ENCODE data around the gene PTGIS. TPM values are rescaled to one million over a fixed set of nuclear protein-coding genes. Genes with fewer than 3 reads are reported as not detected.

PTGIS gene
- total and polyA plus RNA-seq, 2 donors (not counting 3 experiments of a cell fraction or from before 2014, with no cell fraction given): 6.2 to 11.8 TPM

GRCh38 chr20:49469060-49469459 lies 98.9 kb downstream of the PTGIS start:
- H3K9ac ChIP-seq (replicated peaks; ENCODE audit: extremely low read depth, insufficient read depth, low read length): no peak overlapping the region
- no peaks in the 10 kb centered on the region for H3K9me1 ChIP-seq (replicated peaks; ENCODE audit: control insufficient read depth, extremely low read depth, insufficient read depth, low read length)
- H3K4me2 ChIP-seq (ENCODE audit: insufficient read depth, low read length): no peak overlapping the region
- ChIA-PET POLR2A (no interaction called here), CTCF (no interaction called here)
- FAIRE-seq (no peak), DNase-seq (ENCODE audit: low read depth, low spot score) (no peak)
- no peak overlapping the region for H2AFZ ChIP-seq (ENCODE audit: low read depth, low read length)
- no peaks in the 10 kb centered on the region for H4K20me1 ChIP-seq (replicated peaks; ENCODE audit: control insufficient read depth, extremely low read depth, insufficient read depth, low read length)
- TF ChIP-seq GATA2 (IDR thresholded peaks at IDR 0.05; ENCODE audit: insufficient read depth, insufficient read length, low read depth, low read length): no peak
- no peak for TF ChIP-seq MYC (IDR thresholded peaks at IDR 0.05; ENCODE audit: low read depth, low read length)
- no peak for TF ChIP-seq CTCF (IDR thresholded peaks at IDR 0.05; ENCODE audit: extremely low read depth in 1 of 2, insufficient read depth in 1 of 2, low read depth in 1 of 2, low read length in 2 of 2)
- no peak for TF ChIP-seq MAX (IDR thresholded peaks at IDR 0.05; ENCODE audit: insufficient read depth, insufficient read length)
- TF ChIP-seq FOS (IDR thresholded peaks at IDR 0.05; ENCODE audit: borderline replicate concordance, insufficient read depth, low read length): no peak
- intact Hi-C loops (cut with micrococcal nuclease): no loop called here
- H3K4me3 ChIP-seq (replicated peaks in 1 of 3; ENCODE audit: insufficient read depth in 1 of 3, low read depth in 1 of 3, low read length in 3 of 3): no peak overlapping the region
- H3K4me1 ChIP-seq (ENCODE audit: control insufficient read depth, extremely low read depth, insufficient read depth, low read length): no peaks in the 10 kb centered on the region
- peaks cover 4 to 20% of the 10 kb centered on the region in 2 experiments for H3K27me3 ChIP-seq (ENCODE audit: control insufficient read depth in 2 of 2, insufficient read depth in 2 of 2, low read length in 2 of 2)
- no peaks in the 10 kb centered on the region for H3K9me3 ChIP-seq (replicated peaks; ENCODE audit: control insufficient read depth, insufficient read depth, low read length)
- H3K36me3 ChIP-seq (ENCODE audit: control insufficient read depth in 2 of 2, extremely low read depth in 1 of 2, insufficient read depth in 2 of 2, low read length in 2 of 2): no peaks in the 10 kb centered on the region
- dilution Hi-C loops (cut with MboI; ENCODE audit: extremely low pct_ligation_motif_present, low sequenced_read_pairs): no loop called here
- no TSS peak for BruUV-seq (replicated peaks)
- no peak overlapping the region for H3K27ac ChIP-seq (ENCODE audit: insufficient read depth, low read depth, low read length)
- no peaks in the 10 kb centered on the region for H3K79me2 ChIP-seq (ENCODE audit: control insufficient read depth, insufficient read depth, low read length)

- BruUV-seq (replicated peaks): no TSS peak
Measured at GRCh38 chr20:49468412-49468811, 99.5 kb downstream of the PTGIS start.

More at GRCh38 chr20:49468412-49468811, 99.5 kb downstream of the PTGIS start:
- no peaks in the 10 kb centered on the region for H4K20me1 ChIP-seq (replicated peaks; ENCODE audit: control insufficient read depth, extremely low read depth, insufficient read depth, low read length)
- H3K27ac ChIP-seq (ENCODE audit: insufficient read depth, low read depth, low read length): no peak overlapping the region
- no peak for FAIRE-seq
- H3K9me1 ChIP-seq (replicated peaks; ENCODE audit: control insufficient read depth, extremely low read depth, insufficient read depth, low read length): no peaks in the 10 kb centered on the region
- dilution Hi-C loops (cut with MboI; ENCODE audit: extremely low pct_ligation_motif_present, low sequenced_read_pairs): no loop called here
- intact Hi-C loops (cut with micrococcal nuclease): no loop called here
- no peak for TF ChIP-seq POLR2A (IDR thresholded peaks at IDR 0.05; ENCODE audit: low read depth, low read length)
- no peak for TF ChIP-seq FOS (IDR thresholded peaks at IDR 0.05; ENCODE audit: borderline replicate concordance, insufficient read depth, low read length)
- TF ChIP-seq JUN (IDR thresholded peaks at IDR 0.05; ENCODE audit: borderline replicate concordance, insufficient read depth, insufficient read length, low read depth): no peak
- no peak for TF ChIP-seq MYC (IDR thresholded peaks at IDR 0.05; ENCODE audit: low read depth, low read length)
- no peak for TF ChIP-seq CTCF (IDR thresholded peaks at IDR 0.05; ENCODE audit: extremely low read depth in 1 of 2, insufficient read depth in 1 of 2, low read depth in 1 of 2, low read length in 2 of 2)
- no peak for TF ChIP-seq POLR2AphosphoS5 (IDR thresholded peaks at IDR 0.05; ENCODE audit: insufficient read depth, low read depth, low read length)
- TF ChIP-seq GATA2 (IDR thresholded peaks at IDR 0.05; ENCODE audit: insufficient read depth, insufficient read length, low read depth, low read length): no peak
- no peak for TF ChIP-seq EZH2 (IDR thresholded peaks at IDR 0.05; ENCODE audit: borderline replicate concordance, low read depth, low read length, severe bottlenecking)
- H3K4me2 ChIP-seq (ENCODE audit: insufficient read depth, low read length): no peak overlapping the region
- no peak for DNase-seq (ENCODE audit: low read depth, low spot score)
- H3K9ac ChIP-seq (replicated peaks; ENCODE audit: extremely low read depth, insufficient read depth, low read length): no peak overlapping the region
- no peaks in the 10 kb centered on the region for H3K36me3 ChIP-seq (ENCODE audit: control insufficient read depth in 2 of 2, extremely low read depth in 1 of 2, insufficient read depth in 2 of 2, low read length in 2 of 2)
- no peaks in the 10 kb centered on the region for H3K9me3 ChIP-seq (replicated peaks; ENCODE audit: control insufficient read depth, insufficient read depth, low read length)
- H3K4me1 ChIP-seq (ENCODE audit: control insufficient read depth, extremely low read depth, insufficient read depth, low read length): no peaks in the 10 kb centered on the region
- H3K4me3 ChIP-seq (replicated peaks in 1 of 3; ENCODE audit: insufficient read depth in 1 of 3, low read depth in 1 of 3, low read length in 3 of 3): no peak overlapping the region
- ChIA-PET POLR2A (no interaction called here), CTCF (interaction anchor here (0.5 to 0.7 kb wide), 2 partner anchors 107 to 136 kb away, joined by 3 to 4 read pairs; no protein-coding TSS in a partner anchor)
- H3K27me3 ChIP-seq (ENCODE audit: control insufficient read depth in 2 of 2, insufficient read depth in 2 of 2, low read length in 2 of 2): peaks cover 4 to 20% of the 10 kb centered on the region in 2 experiments
- H3K79me2 ChIP-seq (ENCODE audit: control insufficient read depth, insufficient read depth, low read length): no peaks in the 10 kb centered on the region
- no peak overlapping the region for H2AFZ ChIP-seq (ENCODE audit: low read depth, low read length)
